Activated B cell treated with CpG ODN at 0.5 μM for 24 hours (primary cell): Measurements from ENCODE around the gene TMEM101. TPM values are rescaled to one million over a fixed set of nuclear protein-coding genes. Genes with fewer than 3 reads are reported as not detected.

Experiments
- ATAC-seq: fragments of 200-7000 bp; cut with Tn5 transposase; one replicate; pipeline ENCODE4 v1.10.0; 2021; ENCODE audit warnings: low read depth, mild to moderate bottlenecking, moderate library complexity
- CTCF ChIA-PET: fragments of 350-600 bp; sonication (Branson Sonifier 250); formaldehyde crosslinking; loops from one replicate; lab custom pipeline; 2021; ENCODE audit warnings: antibody characterized with exemption; lab: Charles Lee
- POLR2A ChIA-PET: fragments of 350-600 bp; sonication (Branson Sonifier 250); formaldehyde crosslinking; loops from one replicate; lab custom pipeline; 2021; ENCODE audit warnings: antibody characterized with exemption; lab: Charles Lee
- DNase-seq: peaks from one replicate; pipeline ENCODE4 v3.0.0; 2022
- H3K27ac Mint-ChIP-seq: one replicate; pipeline ENCODE4 v1.8.0; 2020; ENCODE audit warnings: mixed read lengths
- H3K27me3 Mint-ChIP-seq: one replicate; pipeline ENCODE4 v1.8.0; 2021; ENCODE audit warnings: mixed read lengths
- H3K36me3 Mint-ChIP-seq: one replicate; pipeline ENCODE4 v1.8.0; 2021; ENCODE audit warnings: low read depth, mixed read lengths
- H3K4me1 Mint-ChIP-seq: one replicate; pipeline ENCODE4 v1.8.0; 2021; ENCODE audit warnings: mixed read lengths
- H3K4me3 Mint-ChIP-seq: one replicate; pipeline ENCODE4 v1.8.0; 2020; ENCODE audit warnings: mild to moderate bottlenecking, mixed read lengths
- H3K9me3 Mint-ChIP-seq: one replicate; pipeline ENCODE4 v1.8.0; 2020; ENCODE audit warnings: mixed read lengths
- intact Hi-C: fragments of 100-400 bp; cut with micrococcal nuclease; formaldehyde crosslinking; loops from one replicate; pipeline ENCODE4 v1.15.1; 2024
- total RNA-seq: library from RNA; stranded (reverse); gene quantifications from 2 replicates; pipeline ENCODE4 v1.2.3, GENCODE V29; 2022
- TF ChIP-seq, protein P1 (sequence below): fragments of 200-600 bp; IDR thresholded peaks from one replicate; pipeline ENCODE4 v1.8.0; 2022; ENCODE audit warnings: antibody characterized with exemption, mild to moderate bottlenecking

TMEM101 gene
- total RNA-seq, 1 donor from 2014 or later, result 24.6 TPM

DNA sequence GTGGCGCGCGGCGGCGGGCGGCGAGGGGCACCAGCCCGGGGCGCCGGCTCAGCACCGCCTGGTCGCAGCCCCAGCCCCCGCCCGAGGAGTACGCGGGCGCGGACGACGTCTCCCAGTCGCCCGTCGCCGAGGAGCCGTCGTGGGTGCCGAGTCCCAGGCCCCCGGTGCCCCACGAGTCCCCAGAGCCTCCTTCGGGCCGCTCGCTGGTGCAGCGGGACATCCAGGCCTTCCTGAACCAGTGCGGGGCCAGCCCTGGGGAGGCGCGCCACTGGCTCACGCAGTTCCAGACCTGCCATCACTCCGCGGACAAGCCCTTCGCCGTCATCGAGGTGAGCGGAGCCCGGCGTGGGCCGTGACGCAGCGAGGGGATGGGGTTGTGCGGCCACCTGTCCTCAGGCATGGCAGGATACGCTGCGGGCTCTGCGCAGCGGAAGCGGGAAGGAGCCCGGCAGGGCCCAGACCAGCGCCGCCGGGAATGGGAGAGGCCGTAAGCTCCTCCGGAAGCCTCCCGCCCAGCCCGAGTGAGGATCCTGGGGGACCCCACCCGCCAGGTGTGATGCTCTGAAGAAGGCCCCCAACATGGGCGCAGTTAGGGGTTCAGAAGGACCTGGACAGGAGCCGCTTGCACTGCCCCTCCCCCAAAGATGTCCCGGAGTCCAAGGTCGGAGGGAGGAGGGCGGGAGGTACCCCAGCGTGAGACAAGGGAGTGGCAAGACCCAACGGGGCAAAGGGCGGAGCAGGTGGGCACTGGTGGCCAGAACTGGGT, 9.8 kb downstream of the TMEM101 start:
- Mint-ChIP-seq H3K4me3 (peak overlapping the region; percentile 64), H3K4me1 (peaks cover 24% of the 10 kb centered on the region), H3K27ac (no peak overlapping the region), H3K27me3 (peaks cover 15% of the 10 kb centered on the region), H3K36me3 (peaks cover 3% of the 10 kb centered on the region), H3K9me3 (no peaks in the 10 kb centered on the region)
- DNase-seq (peak; percentile 35), ATAC-seq (no peak)
- ChIA-PET POLR2A (interaction anchor here (0.6 kb wide), 1 partner anchor 562 kb away, joined by 3 read pairs; no protein-coding TSS in a partner anchor), CTCF (no interaction called here)
- TF ChIP-seq, protein P1, sequence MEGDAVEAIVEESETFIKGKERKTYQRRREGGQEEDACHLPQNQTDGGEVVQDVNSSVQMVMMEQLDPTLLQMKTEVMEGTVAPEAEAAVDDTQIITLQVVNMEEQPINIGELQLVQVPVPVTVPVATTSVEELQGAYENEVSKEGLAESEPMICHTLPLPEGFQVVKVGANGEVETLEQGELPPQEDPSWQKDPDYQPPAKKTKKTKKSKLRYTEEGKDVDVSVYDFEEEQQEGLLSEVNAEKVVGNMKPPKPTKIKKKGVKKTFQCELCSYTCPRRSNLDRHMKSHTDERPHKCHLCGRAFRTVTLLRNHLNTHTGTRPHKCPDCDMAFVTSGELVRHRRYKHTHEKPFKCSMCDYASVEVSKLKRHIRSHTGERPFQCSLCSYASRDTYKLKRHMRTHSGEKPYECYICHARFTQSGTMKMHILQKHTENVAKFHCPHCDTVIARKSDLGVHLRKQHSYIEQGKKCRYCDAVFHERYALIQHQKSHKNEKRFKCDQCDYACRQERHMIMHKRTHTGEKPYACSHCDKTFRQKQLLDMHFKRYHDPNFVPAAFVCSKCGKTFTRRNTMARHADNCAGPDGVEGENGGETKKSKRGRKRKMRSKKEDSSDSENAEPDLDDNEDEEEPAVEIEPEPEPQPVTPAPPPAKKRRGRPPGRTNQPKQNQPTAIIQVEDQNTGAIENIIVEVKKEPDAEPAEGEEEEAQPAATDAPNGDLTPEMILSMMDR, result no peak
- intact Hi-C loops, result loop anchor here (5.0 kb wide), 2 partner anchors 98 to 117 kb away; partner anchors contain the start of genes HDAC5 and MPP2

GRCh38 chr17:44004077-44004760, 10.5 kb downstream of the TMEM101 start, which contains the start of gene NAGS:
NAGS (plus strand) TSS chr17:44004622; CDS start chr17:44004664, 42 bp downstream.
- peaks cover 24% of the 10 kb centered on the region for H3K4me1 Mint-ChIP-seq
- intact Hi-C loops, result no loop called here
- ATAC-seq (no peak), DNase-seq (peak; percentile 22)
- ChIA-PET CTCF (no interaction called here), POLR2A (interaction anchor here (0.6 kb wide), 2 partner anchors 59 to 563 kb away, joined by 3 to 5 read pairs; no protein-coding TSS in a partner anchor)
- TF ChIP-seq, protein P1, result no peak
- H3K36me3 Mint-ChIP-seq, result peaks cover 2% of the 10 kb centered on the region
- H3K27ac Mint-ChIP-seq, result no peak within 1 kb of the TSS
- H3K9me3 Mint-ChIP-seq, result no peaks in the 10 kb centered on the region
- H3K27me3 Mint-ChIP-seq, result peaks cover 18% of the 10 kb centered on the region
- peak within 1 kb of the TSS; percentile 64 for H3K4me3 Mint-ChIP-seq

GRCh38 chr17:44002141-44002848, 12.5 kb downstream of the TMEM101 start:
- POLR2A ChIA-PET, result no interaction called here
- intact Hi-C loops, result no loop called here

GRCh38 chr17:44001461-44001920, 13.3 kb downstream of the TMEM101 start:
- POLR2A ChIA-PET, result no interaction called here
- ATAC-seq, result no peak
- H3K4me1 Mint-ChIP-seq, result peaks cover 11% of the 10 kb centered on the region

More at GRCh38 chr17:44002141-44002848, 12.5 kb downstream of the TMEM101 start:
- CTCF ChIA-PET, result no interaction called here
- H3K27me3 Mint-ChIP-seq, result peaks cover 26% of the 10 kb centered on the region
- no peak overlapping the region for H3K27ac Mint-ChIP-seq
- no peak overlapping the region for H3K4me3 Mint-ChIP-seq
- DNase-seq (no peak), ATAC-seq (no peak)
- H3K9me3 Mint-ChIP-seq, result no peaks in the 10 kb centered on the region
- peaks cover 15% of the 10 kb centered on the region for H3K4me1 Mint-ChIP-seq
- peaks cover 2% of the 10 kb centered on the region for H3K36me3 Mint-ChIP-seq
- TF ChIP-seq, protein P1, result no peak

More at GRCh38 chr17:44001461-44001920, 13.3 kb downstream of the TMEM101 start:
- Mint-ChIP-seq H3K9me3 (no peaks in the 10 kb centered on the region), H3K27ac (no peak overlapping the region), H3K4me3 (no peak overlapping the region), H3K27me3 (peaks cover 26% of the 10 kb centered on the region), H3K36me3 (no peaks in the 10 kb centered on the region)
- intact Hi-C loops, result no loop called here
- no peak for DNase-seq
- CTCF ChIA-PET, result no interaction called here
- TF ChIP-seq, protein P1, result no peak
